Measurements from ENCODE around the gene FLII.

DNA sequence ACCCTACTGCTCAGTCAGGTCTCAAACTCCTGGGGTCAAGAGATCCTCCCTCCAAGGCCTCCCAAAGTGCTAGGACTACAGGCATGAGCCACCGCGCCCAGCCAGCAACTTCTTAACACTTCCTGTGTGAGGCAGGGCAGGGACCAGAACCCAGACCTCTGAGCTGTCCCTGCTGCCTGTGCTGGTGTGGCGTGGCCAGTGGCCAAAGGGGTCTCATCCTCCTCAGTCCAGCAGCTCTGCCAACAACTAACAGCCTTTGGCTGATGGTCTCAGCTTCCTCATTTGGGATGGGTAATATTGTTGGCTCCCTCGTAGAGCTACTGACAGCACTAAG lies 34.5 kb downstream of the FLII start:
- TF ChIP-seq EZH2phosphoT487 (IDR thresholded peaks at IDR 0.05; ENCODE audit: borderline replicate concordance) (no peak), ATF3 (IDR thresholded peaks at IDR 0.05) (no peak), CEBPB (IDR thresholded peaks at IDR 0.05; ENCODE audit: low read depth) (no peak), POLR2AphosphoS5 (IDR thresholded peaks at IDR 0.05; ENCODE audit: low read depth, low read length) (no peak), EGR1 (IDR thresholded peaks at IDR 0.05; ENCODE audit: low read depth) (no peak), ZFX (IDR thresholded peaks at IDR 0.05) (no peak), ZNF274 (IDR thresholded peaks at IDR 0.05; ENCODE audit: low read depth, low read length) (no peak), EZH2 (IDR thresholded peaks at IDR 0.05) (no peak), SP1 (IDR thresholded peaks at IDR 0.05; ENCODE audit: low read depth) (no peak), POLR2A (IDR thresholded peaks at IDR 0.05; ENCODE audit: borderline replicate concordance, extremely low read depth, insufficient read depth, insufficient read length) (no peak)
- TF ChIP-seq, protein P1, sequence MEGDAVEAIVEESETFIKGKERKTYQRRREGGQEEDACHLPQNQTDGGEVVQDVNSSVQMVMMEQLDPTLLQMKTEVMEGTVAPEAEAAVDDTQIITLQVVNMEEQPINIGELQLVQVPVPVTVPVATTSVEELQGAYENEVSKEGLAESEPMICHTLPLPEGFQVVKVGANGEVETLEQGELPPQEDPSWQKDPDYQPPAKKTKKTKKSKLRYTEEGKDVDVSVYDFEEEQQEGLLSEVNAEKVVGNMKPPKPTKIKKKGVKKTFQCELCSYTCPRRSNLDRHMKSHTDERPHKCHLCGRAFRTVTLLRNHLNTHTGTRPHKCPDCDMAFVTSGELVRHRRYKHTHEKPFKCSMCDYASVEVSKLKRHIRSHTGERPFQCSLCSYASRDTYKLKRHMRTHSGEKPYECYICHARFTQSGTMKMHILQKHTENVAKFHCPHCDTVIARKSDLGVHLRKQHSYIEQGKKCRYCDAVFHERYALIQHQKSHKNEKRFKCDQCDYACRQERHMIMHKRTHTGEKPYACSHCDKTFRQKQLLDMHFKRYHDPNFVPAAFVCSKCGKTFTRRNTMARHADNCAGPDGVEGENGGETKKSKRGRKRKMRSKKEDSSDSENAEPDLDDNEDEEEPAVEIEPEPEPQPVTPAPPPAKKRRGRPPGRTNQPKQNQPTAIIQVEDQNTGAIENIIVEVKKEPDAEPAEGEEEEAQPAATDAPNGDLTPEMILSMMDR (IDR thresholded peaks at IDR 0.05 in 2 of 3, conservative IDR thresholded peaks at IDR 0.05 in 1 of 3; ENCODE audit: borderline replicate concordance in 1 of 3, insufficient read depth in 1 of 3, low read depth in 2 of 3, low read length in 2 of 3) = no peak
- TF ChIP-seq, protein P2, sequence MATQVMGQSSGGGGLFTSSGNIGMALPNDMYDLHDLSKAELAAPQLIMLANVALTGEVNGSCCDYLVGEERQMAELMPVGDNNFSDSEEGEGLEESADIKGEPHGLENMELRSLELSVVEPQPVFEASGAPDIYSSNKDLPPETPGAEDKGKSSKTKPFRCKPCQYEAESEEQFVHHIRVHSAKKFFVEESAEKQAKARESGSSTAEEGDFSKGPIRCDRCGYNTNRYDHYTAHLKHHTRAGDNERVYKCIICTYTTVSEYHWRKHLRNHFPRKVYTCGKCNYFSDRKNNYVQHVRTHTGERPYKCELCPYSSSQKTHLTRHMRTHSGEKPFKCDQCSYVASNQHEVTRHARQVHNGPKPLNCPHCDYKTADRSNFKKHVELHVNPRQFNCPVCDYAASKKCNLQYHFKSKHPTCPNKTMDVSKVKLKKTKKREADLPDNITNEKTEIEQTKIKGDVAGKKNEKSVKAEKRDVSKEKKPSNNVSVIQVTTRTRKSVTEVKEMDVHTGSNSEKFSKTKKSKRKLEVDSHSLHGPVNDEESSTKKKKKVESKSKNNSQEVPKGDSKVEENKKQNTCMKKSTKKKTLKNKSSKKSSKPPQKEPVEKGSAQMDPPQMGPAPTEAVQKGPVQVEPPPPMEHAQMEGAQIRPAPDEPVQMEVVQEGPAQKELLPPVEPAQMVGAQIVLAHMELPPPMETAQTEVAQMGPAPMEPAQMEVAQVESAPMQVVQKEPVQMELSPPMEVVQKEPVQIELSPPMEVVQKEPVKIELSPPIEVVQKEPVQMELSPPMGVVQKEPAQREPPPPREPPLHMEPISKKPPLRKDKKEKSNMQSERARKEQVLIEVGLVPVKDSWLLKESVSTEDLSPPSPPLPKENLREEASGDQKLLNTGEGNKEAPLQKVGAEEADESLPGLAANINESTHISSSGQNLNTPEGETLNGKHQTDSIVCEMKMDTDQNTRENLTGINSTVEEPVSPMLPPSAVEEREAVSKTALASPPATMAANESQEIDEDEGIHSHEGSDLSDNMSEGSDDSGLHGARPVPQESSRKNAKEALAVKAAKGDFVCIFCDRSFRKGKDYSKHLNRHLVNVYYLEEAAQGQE (IDR thresholded peaks at IDR 0.05; ENCODE audit: low read depth) = no peak

All from HCT116 (cell line).